ENCODE measurements around the gene GLI2. TPM values are rescaled to one million over a fixed set of nuclear protein-coding genes. Genes with fewer than 3 reads are reported as not detected.

GLI2 gene
- total and polyA plus RNA-seq, 9 of the 15 experiments (the other 6 are each of a cell fraction or from before 2014, with no cell fraction given) = 0.24 TPM; not detected in 8

DNA sequence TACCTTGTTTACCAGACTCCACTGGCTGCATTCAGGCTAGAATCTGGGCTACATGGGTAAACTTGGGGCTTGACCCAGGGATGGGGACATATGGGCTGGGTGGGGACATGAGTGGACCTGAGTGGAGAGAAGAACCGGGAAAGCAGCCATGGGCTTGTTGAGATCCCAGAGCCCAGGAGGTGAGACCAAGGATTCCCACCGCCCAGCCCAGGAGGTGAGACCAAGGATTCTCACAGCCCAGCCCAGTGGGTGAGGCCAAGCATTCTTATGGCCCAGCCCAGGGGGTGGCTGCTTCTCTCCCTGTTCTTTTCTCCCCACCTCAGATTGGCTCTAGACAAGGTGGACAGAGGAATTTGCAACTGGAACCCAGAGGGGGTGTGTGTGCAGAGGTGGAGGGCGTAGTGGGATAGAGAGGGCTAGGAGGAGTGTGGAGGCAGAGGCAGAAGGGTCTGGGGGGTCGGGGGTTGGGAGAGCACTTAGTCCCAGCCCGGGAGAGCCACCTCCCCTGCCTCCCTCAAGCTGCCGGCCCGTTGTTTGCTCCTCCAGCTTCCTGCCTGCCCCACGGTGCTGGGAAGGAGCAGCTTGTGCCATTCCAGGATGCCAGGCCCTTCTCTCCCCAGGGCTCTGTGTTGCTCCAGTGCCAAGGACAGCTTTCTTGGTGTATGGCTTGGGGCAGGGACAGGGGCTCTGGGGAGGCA, 25.6 kb downstream of the GLI2 start (continued):
- TF ChIP-seq ELF1 (tag; IDR thresholded peaks at IDR 0.05) = no peak
- no peak for TF ChIP-seq U2AF1 (optimal IDR thresholded peaks at IDR 0.05; ENCODE audit: low read depth, low read length)

DNA sequence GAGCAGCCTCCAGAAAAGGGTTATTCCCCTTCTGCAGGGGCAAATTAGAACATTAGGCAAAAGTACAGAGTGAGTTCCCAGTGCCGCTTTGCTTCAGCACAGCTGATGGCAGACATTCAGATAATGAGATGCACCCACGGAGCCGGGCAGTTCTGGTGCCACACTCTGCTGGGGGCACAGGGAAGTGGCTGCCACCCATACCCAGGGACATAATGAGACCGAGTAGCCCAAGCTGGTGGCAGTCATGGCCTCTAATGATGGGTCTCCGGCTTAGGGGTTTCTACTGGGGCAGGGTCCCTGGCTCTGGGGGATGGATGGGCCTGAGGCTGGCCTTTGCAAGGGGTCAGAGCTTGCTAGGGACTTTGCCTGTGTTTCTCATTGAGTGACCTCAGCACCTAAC, 26.2 kb downstream of the GLI2 start:
- ChIA-PET CTCF (ENCODE audit: low intra/inter-chr PET ratio) (no interaction called here), POLR2A (no interaction called here)
- Histone ChIP-seq H4K20me1 (replicated peaks; ENCODE audit: control insufficient read depth, insufficient read depth, low read length) (no peaks in the 10 kb centered on the region), H3K27ac (ENCODE audit: extremely low read depth, low read depth, low read length) (no peak overlapping the region), H3K27me3 (ENCODE audit: control insufficient read depth in 2 of 2, insufficient read depth in 2 of 2, low read length in 2 of 2) (peaks cover 15 to 49% of the 10 kb centered on the region in 2 experiments; a peak in 3 of 5 replicates), H2AFZ (ENCODE audit: low read depth, low read length) (no peak overlapping the region), H3K9me3 (replicated peaks; ENCODE audit: control insufficient read depth, insufficient read depth, low read depth, low read length) (no peaks in the 10 kb centered on the region), H3K9me1 (ENCODE audit: control insufficient read depth, insufficient read depth, low read length) (no peaks in the 10 kb centered on the region), H3K36me3 (ENCODE audit: control insufficient read depth, insufficient read depth, low read length) (no peaks in the 10 kb centered on the region), H3K9ac (ENCODE audit: insufficient read depth in 1 of 2, low read depth in 2 of 2, low read length in 2 of 2) (no peak overlapping the region), H3K4me1 (replicated peaks in 1 of 2; ENCODE audit: control insufficient read depth in 2 of 2, insufficient read depth in 2 of 2, low read length in 2 of 2) (peaks cover 0 to 6% of the 10 kb centered on the region in 2 experiments; a peak in 1 of 5 replicates), H3K79me2 (ENCODE audit: control insufficient read depth, insufficient read depth, low read length) (no peaks in the 10 kb centered on the region), H3K4me3 (no peak overlapping the region), H3K4me2 (ENCODE audit: insufficient read depth, low read length) (no peak overlapping the region)
- no peak for DNase-seq (ENCODE audit: extremely low read depth in 1 of 4, low spot score in 3 of 4)
- in situ Hi-C loops (cut with MboI) = no loop called here
- intact Hi-C loops (cut with micrococcal nuclease) = no loop called here
- ATAC-seq = no peak
- 3% methylated on average over 5 of the region's 5 CpGs for WGBS (ENCODE audit: insufficient coverage, low coverage, missing lambda C conversion rate)
- no TSS peak for BruUV-seq (replicated peaks)
- no peak for FAIRE-seq
- TF ChIP-seq SRSF1 (IDR thresholded peaks at IDR 0.05; ENCODE audit: low read depth, low read length) = no peak
- TF ChIP-seq, protein P1, sequence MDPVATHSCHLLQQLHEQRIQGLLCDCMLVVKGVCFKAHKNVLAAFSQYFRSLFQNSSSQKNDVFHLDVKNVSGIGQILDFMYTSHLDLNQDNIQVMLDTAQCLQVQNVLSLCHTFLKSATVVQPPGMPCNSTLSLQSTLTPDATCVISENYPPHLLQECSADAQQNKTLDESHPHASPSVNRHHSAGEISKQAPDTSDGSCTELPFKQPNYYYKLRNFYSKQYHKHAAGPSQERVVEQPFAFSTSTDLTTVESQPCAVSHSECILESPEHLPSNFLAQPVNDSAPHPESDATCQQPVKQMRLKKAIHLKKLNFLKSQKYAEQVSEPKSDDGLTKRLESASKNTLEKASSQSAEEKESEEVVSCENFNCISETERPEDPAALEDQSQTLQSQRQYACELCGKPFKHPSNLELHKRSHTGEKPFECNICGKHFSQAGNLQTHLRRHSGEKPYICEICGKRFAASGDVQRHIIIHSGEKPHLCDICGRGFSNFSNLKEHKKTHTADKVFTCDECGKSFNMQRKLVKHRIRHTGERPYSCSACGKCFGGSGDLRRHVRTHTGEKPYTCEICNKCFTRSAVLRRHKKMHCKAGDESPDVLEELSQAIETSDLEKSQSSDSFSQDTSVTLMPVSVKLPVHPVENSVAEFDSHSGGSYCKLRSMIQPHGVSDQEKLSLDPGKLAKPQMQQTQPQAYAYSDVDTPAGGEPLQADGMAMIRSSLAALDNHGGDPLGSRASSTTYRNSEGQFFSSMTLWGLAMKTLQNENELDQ (CRISPR knock-in tag; IDR thresholded peaks at IDR 0.05; ENCODE audit: borderline replicate concordance) = no peak
- TF ChIP-seq, protein P2, sequence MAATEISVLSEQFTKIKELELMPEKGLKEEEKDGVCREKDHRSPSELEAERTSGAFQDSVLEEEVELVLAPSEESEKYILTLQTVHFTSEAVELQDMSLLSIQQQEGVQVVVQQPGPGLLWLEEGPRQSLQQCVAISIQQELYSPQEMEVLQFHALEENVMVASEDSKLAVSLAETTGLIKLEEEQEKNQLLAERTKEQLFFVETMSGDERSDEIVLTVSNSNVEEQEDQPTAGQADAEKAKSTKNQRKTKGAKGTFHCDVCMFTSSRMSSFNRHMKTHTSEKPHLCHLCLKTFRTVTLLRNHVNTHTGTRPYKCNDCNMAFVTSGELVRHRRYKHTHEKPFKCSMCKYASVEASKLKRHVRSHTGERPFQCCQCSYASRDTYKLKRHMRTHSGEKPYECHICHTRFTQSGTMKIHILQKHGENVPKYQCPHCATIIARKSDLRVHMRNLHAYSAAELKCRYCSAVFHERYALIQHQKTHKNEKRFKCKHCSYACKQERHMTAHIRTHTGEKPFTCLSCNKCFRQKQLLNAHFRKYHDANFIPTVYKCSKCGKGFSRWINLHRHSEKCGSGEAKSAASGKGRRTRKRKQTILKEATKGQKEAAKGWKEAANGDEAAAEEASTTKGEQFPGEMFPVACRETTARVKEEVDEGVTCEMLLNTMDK (IDR thresholded peaks at IDR 0.05; ENCODE audit: borderline replicate concordance, insufficient read depth, low read depth, low read length, poor library complexity, severe bottlenecking) = no peak
- no peak for TF ChIP-seq HNRNPUL1 (IDR thresholded peaks at IDR 0.05; ENCODE audit: low read length)

Data from K562 (cell line).